SK-N-SH treated with all-trans-retinoic acid at 6 μM for 48 hours (cell line): ENCODE data around the gene SPCS3.
A peak's percentile ranks its signal among the peaks of the same experiment; 100 is the strongest.
"Not testable (repeated sequence)": the region's sequence is repeated elsewhere in the genome, so short reads cannot be mapped to it uniquely, and the experiment has no call there.

Experiments used
- ATAC-seq: fragments of 200-7000 bp; cut with Tn5 transposase; 3 replicates; pipeline ENCODE4 v1.9.1; 2020; ENCODE audit warnings: mild to moderate bottlenecking, moderate library complexity
- ARNTL ChIP-seq: fragments of 450-650 bp; formaldehyde crosslinking; IDR thresholded peaks from 2 replicates; pipeline ENCODE4 v1.5.0; 2020; ENCODE audit warnings: low read depth, mild to moderate bottlenecking, moderate library complexity, borderline replicate concordance
- BACH2 ChIP-seq: fragments of 250-450 bp; sonication (Bioruptor Pico); IDR thresholded peaks from 2 replicates; pipeline ENCODE4 v1.9.0; 2021; ENCODE audit warnings: mild to moderate bottlenecking, borderline replicate concordance
- CSDC2 ChIP-seq: fragments of 250-450 bp; sonication (Bioruptor Pico); IDR thresholded peaks from 2 replicates; pipeline ENCODE4 v1.5.0; 2020; ENCODE audit warnings: mild to moderate bottlenecking, moderate library complexity
- CSRNP3 ChIP-seq: fragments of 250-450 bp; sonication (Bioruptor Pico); IDR thresholded peaks from 2 replicates; pipeline ENCODE4 v1.5.1; 2021; ENCODE audit warnings: mild to moderate bottlenecking, moderate library complexity
- ESRRG ChIP-seq: fragments of 250-450 bp; sonication (Bioruptor Pico); IDR thresholded peaks from 2 replicates; pipeline ENCODE4 v1.6.1; 2021; ENCODE audit warnings: mild to moderate bottlenecking
- GLIS3 ChIP-seq: fragments of 250-450 bp; sonication (Bioruptor Pico); IDR thresholded peaks from 2 replicates; pipeline ENCODE4 v1.5.0; 2020; ENCODE audit warnings: mild to moderate bottlenecking, moderate library complexity
- ISL1 ChIP-seq: fragments of 250-450 bp; sonication (Bioruptor Pico); IDR thresholded peaks from 2 replicates; pipeline ENCODE4 v2.1.2; 2022; ENCODE audit warnings: mild to moderate bottlenecking, moderate library complexity
- OSR1 ChIP-seq: fragments of 250-450 bp; sonication (Bioruptor Pico); IDR thresholded peaks from 2 replicates; pipeline ENCODE4 v1.8.0; 2022; ENCODE audit warnings: moderate library complexity, mild to moderate bottlenecking, inconsistent platforms
- PATZ1 ChIP-seq: fragments of 250-450 bp; sonication (Bioruptor Pico); IDR thresholded peaks from 2 replicates; pipeline ENCODE4 v1.8.0; 2020; ENCODE audit warnings: mild to moderate bottlenecking, moderate library complexity, borderline replicate concordance
- POU6F1 ChIP-seq: fragments of 250-450 bp; sonication (Bioruptor Pico); IDR thresholded peaks from 2 replicates; pipeline ENCODE4 v1.8.0; 2021; ENCODE audit warnings: low read depth, mild to moderate bottlenecking, moderate library complexity, borderline replicate concordance
- PPARA ChIP-seq: fragments of 250-450 bp; sonication (Bioruptor Pico); IDR thresholded peaks from 2 replicates; pipeline ENCODE4 v1.5.0; 2020; ENCODE audit warnings: mild to moderate bottlenecking, borderline replicate concordance
- RARB ChIP-seq: fragments of 250-450 bp; sonication (Bioruptor Pico); IDR thresholded peaks from 2 replicates; pipeline ENCODE4 v1.8.0; 2021; ENCODE audit warnings: mild to moderate bottlenecking, moderate library complexity
- SNAI2 ChIP-seq: fragments of 250-450 bp; sonication (Bioruptor Pico); IDR thresholded peaks from 2 replicates; pipeline ENCODE4 v1.5.0; 2020; ENCODE audit warnings: mild to moderate bottlenecking, moderate library complexity
- TCF4 ChIP-seq: fragments of 250-450 bp; sonication (Bioruptor Pico); IDR thresholded peaks from 2 replicates; pipeline ENCODE4 v1.8.0; 2021; ENCODE audit warnings: mild to moderate bottlenecking, moderate library complexity, borderline replicate concordance
- TOX ChIP-seq: fragments of 250-450 bp; sonication (Bioruptor Pico); IDR thresholded peaks from 2 replicates; pipeline ENCODE4 v1.8.0; 2021; ENCODE audit warnings: mild to moderate bottlenecking, moderate library complexity, borderline replicate concordance
- ZC3H10 ChIP-seq: fragments of 250-450 bp; sonication (Bioruptor Pico); IDR thresholded peaks from 2 replicates; pipeline ENCODE4 v1.5.1; 2021; ENCODE audit warnings: mild to moderate bottlenecking, moderate library complexity
- ZFP3 ChIP-seq: fragments of 250-450 bp; sonication (Bioruptor Pico); IDR thresholded peaks from 2 replicates; pipeline ENCODE4 v1.5.0; 2020; ENCODE audit warnings: mild to moderate bottlenecking, moderate library complexity
- ZFP30 ChIP-seq: fragments of 450-650 bp; formaldehyde crosslinking; IDR thresholded peaks from 2 replicates; pipeline ENCODE4 v1.5.0; 2022; ENCODE audit warnings: mild to moderate bottlenecking, moderate library complexity
- ZNF565 ChIP-seq: fragments of 450-650 bp; formaldehyde crosslinking; conservative IDR thresholded peaks from 2 replicates; pipeline ENCODE4 v1.5.0; 2020; ENCODE audit warnings: low read depth, mild to moderate bottlenecking, moderate library complexity
- ZNF70 ChIP-seq: fragments of 450-650 bp; formaldehyde crosslinking; IDR thresholded peaks from 2 replicates; pipeline ENCODE4 v1.5.0; 2020; ENCODE audit warnings: mild to moderate bottlenecking, moderate library complexity
- ZNF8 ChIP-seq: fragments of 450-650 bp; formaldehyde crosslinking; IDR thresholded peaks from 2 replicates; pipeline ENCODE4 v1.5.0; 2020; ENCODE audit warnings: mild to moderate bottlenecking, moderate library complexity
- TF ChIP-seq, protein P1 (sequence below): fragments of 250-450 bp; sonication (Bioruptor Pico); IDR thresholded peaks from 2 replicates; pipeline ENCODE4 v1.5.1; 2020; ENCODE audit warnings: low read depth, mild to moderate bottlenecking, moderate library complexity
- TF ChIP-seq, protein P2 (sequence below): fragments of 250-450 bp; sonication (Bioruptor Pico); IDR thresholded peaks from 2 replicates; pipeline ENCODE4 v1.5.0; 2020; ENCODE audit warnings: mild to moderate bottlenecking, moderate library complexity

The SPCS3 gene

DNA sequence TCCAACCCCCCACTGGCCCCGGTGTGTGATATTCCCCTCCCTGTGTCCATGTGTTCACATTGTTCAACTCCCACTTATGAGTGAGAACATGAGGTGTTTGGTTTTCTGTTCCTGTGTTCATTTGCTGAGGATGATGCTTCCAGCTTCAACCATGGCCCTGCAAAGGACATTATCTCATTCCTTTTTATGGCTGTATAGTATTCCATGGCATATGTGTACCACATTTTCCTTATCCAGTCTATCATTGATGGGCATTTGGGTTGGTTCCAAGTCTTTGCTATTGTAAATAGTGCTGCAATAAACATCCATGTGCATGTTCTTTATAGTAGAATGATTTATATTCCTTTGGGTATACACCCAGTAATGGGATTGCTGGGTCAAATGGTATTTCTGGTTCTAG, 40.2 kb upstream of the SPCS3 start:
- TF ChIP-seq ZNF8 (CRISPR knock-in tag): peak; percentile 70; the same call in 1 of the 2 replicates
- not testable (repeated sequence) for ATAC-seq

- ATAC-seq: peak; percentile 95
Observed at GRCh38 chr4:176286728-176287127, 33.0 kb upstream of the SPCS3 start.

DNA sequence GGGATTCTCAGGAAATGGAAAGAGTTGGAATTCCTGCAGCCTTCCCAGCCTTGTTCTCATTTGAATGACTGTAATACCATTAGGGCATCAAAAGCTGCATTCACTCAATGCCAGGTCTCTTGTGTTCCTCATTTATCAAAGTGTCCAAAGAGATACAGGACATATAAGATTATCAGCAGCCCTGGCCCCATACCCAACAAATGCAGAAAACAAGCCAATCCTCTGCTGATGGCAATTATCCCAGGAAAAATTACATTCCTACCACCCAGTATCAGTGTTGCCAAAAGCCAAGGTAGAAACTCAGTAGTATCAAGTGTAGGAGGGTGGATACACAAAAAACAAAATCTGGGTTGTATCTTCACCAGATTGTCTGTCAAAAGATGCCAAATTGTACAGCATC, 32.2 kb upstream of the SPCS3 start:
- peak; percentile 45 for ATAC-seq
- TF ChIP-seq OSR1 (CRISPR knock-in tag): no peak
- no peak for TF ChIP-seq ZFP3
- no peak for TF ChIP-seq ZC3H10 (CRISPR knock-in tag)
- TF ChIP-seq, protein P1, sequence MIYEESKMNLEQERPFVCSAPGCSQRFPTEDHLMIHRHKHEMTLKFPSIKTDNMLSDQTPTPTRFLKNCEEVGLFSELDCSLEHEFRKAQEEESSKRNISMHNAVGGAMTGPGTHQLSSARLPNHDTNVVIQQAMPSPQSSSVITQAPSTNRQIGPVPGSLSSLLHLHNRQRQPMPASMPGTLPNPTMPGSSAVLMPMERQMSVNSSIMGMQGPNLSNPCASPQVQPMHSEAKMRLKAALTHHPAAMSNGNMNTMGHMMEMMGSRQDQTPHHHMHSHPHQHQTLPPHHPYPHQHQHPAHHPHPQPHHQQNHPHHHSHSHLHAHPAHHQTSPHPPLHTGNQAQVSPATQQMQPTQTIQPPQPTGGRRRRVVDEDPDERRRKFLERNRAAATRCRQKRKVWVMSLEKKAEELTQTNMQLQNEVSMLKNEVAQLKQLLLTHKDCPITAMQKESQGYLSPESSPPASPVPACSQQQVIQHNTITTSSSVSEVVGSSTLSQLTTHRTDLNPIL (CRISPR knock-in tag): no peak
- TF ChIP-seq GLIS3 (CRISPR knock-in tag): no peak
- no peak for TF ChIP-seq BACH2
- no peak for TF ChIP-seq ESRRG (CRISPR knock-in tag)
- TF ChIP-seq ARNTL (CRISPR knock-in tag): no peak
- no peak for TF ChIP-seq PPARA (CRISPR knock-in tag)
- no peak for TF ChIP-seq ZNF565 (CRISPR knock-in tag)
- TF ChIP-seq ISL1: no peak
- TF ChIP-seq POU6F1: no peak
- TF ChIP-seq PATZ1 (CRISPR knock-in tag): no peak
- TF ChIP-seq TCF4 (CRISPR knock-in tag): no peak
- no peak for TF ChIP-seq SNAI2 (CRISPR knock-in tag)
- no peak for TF ChIP-seq CSRNP3 (CRISPR knock-in tag)
- TF ChIP-seq, protein P2, sequence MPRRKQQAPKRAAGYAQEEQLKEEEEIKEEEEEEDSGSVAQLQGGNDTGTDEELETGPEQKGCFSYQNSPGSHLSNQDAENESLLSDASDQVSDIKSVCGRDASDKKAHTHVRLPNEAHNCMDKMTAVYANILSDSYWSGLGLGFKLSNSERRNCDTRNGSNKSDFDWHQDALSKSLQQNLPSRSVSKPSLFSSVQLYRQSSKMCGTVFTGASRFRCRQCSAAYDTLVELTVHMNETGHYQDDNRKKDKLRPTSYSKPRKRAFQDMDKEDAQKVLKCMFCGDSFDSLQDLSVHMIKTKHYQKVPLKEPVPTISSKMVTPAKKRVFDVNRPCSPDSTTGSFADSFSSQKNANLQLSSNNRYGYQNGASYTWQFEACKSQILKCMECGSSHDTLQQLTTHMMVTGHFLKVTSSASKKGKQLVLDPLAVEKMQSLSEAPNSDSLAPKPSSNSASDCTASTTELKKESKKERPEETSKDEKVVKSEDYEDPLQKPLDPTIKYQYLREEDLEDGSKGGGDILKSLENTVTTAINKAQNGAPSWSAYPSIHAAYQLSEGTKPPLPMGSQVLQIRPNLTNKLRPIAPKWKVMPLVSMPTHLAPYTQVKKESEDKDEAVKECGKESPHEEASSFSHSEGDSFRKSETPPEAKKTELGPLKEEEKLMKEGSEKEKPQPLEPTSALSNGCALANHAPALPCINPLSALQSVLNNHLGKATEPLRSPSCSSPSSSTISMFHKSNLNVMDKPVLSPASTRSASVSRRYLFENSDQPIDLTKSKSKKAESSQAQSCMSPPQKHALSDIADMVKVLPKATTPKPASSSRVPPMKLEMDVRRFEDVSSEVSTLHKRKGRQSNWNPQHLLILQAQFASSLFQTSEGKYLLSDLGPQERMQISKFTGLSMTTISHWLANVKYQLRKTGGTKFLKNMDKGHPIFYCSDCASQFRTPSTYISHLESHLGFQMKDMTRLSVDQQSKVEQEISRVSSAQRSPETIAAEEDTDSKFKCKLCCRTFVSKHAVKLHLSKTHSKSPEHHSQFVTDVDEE (CRISPR knock-in tag): no peak
- TF ChIP-seq ZNF70 (CRISPR knock-in tag): no peak

More at GRCh38 chr4:176286728-176287127, 33.0 kb upstream of the SPCS3 start:
- TF ChIP-seq PPARA (CRISPR knock-in tag) (no peak), ZNF70 (CRISPR knock-in tag) (no peak), ARNTL (CRISPR knock-in tag) (no peak), OSR1 (CRISPR knock-in tag) (no peak), RARB (CRISPR knock-in tag) (no peak), ZFP30 (CRISPR knock-in tag) (no peak), BACH2 (no peak), SNAI2 (CRISPR knock-in tag) (no peak), ZFP3 (no peak), ESRRG (CRISPR knock-in tag) (no peak), CSDC2 (CRISPR knock-in tag) (no peak), TOX (no peak), ISL1 (no peak)
- TF ChIP-seq, protein P2 (CRISPR knock-in tag): no peak
- TF ChIP-seq, protein P1 (CRISPR knock-in tag): no peak
